ENCODE measurements around the gene ACSS2. TPM values are rescaled to one million over a fixed set of nuclear protein-coding genes. Genes with fewer than 3 reads are reported as not detected.

The ACSS2 gene
- total RNA-seq, 3 donors from 2014 or later, result 191 to 479 (median 302) TPM

DNA sequence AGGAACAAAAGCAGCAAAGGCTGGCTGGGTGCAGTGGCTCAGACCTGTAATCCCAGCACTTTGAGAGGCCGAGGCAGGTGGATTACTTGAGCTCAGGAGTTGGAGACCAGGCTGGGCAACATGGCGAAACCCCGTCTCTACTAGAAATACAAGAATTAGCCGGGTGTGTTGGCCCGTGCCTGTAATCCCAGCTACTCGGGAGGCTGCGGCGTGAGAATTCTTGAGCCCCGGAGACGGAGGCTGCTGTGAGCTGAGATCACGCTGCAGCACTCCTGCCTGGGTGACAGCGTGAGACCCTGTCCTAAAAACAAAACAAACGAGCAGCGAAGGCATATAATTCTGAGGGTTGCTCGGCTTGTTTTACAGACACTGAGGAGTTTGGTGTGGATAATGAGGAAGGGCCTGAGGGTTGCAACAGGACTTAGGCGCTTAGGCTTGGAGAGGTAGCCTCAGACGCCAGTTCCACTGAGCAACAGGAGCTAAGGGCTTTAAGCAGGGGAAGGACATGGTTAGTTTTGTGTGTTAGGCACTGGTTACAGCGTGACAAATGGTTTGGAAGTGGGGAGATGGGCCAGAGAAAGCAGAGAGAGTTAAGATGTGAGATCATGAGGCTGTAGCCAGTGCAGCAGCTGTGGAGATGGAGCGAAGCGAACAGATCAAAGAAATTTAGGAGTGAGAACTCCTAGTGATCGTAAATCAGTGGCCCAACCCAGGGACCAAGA lies 80.5 kb downstream of the ACSS2 start:
- Histone ChIP-seq H3K4me3 (no peak overlapping the region), H3K4me1 (ENCODE audit: low read depth) (peaks cover 24% of the 10 kb centered on the region), H3K9me3 (no peaks in the 10 kb centered on the region), H3K36me3 (ENCODE audit: low read depth) (no peaks in the 10 kb centered on the region)
- intact Hi-C loops (cut with DNase I, micrococcal nuclease), result no loop called here
- TF ChIP-seq, protein P1, sequence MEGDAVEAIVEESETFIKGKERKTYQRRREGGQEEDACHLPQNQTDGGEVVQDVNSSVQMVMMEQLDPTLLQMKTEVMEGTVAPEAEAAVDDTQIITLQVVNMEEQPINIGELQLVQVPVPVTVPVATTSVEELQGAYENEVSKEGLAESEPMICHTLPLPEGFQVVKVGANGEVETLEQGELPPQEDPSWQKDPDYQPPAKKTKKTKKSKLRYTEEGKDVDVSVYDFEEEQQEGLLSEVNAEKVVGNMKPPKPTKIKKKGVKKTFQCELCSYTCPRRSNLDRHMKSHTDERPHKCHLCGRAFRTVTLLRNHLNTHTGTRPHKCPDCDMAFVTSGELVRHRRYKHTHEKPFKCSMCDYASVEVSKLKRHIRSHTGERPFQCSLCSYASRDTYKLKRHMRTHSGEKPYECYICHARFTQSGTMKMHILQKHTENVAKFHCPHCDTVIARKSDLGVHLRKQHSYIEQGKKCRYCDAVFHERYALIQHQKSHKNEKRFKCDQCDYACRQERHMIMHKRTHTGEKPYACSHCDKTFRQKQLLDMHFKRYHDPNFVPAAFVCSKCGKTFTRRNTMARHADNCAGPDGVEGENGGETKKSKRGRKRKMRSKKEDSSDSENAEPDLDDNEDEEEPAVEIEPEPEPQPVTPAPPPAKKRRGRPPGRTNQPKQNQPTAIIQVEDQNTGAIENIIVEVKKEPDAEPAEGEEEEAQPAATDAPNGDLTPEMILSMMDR (IDR thresholded peaks at IDR 0.05), result no peak
- ATAC-seq, result no peak
- no peak for DNase-seq

DNA sequence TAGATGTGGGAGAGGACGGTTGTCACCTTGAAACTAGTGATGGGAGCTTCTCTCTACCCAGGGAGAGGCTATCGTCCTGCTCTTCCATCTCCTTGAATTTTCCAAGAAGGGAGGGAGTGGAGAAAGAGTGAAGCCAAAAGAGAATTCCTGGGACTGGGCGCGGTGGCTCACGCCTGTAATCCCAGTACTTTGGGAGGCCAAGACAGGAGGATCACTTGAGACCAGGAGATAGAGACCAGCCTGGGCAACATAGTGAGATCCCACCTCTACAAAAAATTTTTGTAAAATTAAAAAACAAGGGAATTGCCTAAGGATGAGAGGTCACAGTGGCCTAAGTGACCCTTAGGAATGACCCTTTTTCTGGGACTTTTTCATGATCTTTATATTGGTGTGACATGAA lies 88.1 kb downstream of the ACSS2 start:
- DNase-seq (no peak), ATAC-seq (no peak)
- Histone ChIP-seq H3K36me3 (ENCODE audit: low read depth) (no peaks in the 10 kb centered on the region), H3K4me3 (no peak overlapping the region), H3K9me3 (no peaks in the 10 kb centered on the region), H3K4me1 (ENCODE audit: low read depth) (peaks cover 10% of the 10 kb centered on the region)
- TF ChIP-seq, protein P1 (IDR thresholded peaks at IDR 0.05), result no peak
- intact Hi-C loops (cut with DNase I, micrococcal nuclease), result no loop called here

DNA sequence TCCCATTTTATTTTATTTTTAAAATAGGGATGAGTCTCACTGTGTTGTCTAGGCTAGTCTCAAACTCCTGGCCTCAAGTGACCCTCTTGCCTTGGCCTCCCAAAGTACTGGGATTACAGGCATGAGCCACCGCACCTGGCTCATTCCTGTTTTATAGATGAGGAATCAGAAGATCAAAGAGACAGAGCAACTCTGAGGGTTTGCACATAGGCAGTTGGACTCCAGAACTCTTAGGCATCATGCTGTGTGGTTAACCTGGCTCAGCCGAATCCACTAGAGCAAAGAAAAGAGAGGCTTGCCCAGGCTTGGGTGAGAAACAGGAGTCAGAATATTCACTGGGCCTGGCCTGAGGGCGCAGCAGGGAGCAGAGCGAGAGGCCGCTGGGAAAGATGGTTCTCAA lies 88.6 kb downstream of the ACSS2 start:
- intact Hi-C loops (cut with DNase I, micrococcal nuclease), result no loop called here
- Histone ChIP-seq H3K9me3 (no peaks in the 10 kb centered on the region), H3K4me1 (ENCODE audit: low read depth) (peaks cover 5% of the 10 kb centered on the region), H3K4me3 (no peak overlapping the region), H3K36me3 (ENCODE audit: low read depth) (no peaks in the 10 kb centered on the region)
- ATAC-seq (no peak), DNase-seq (no peak)
- TF ChIP-seq, protein P1 (IDR thresholded peaks at IDR 0.05), result no peak

DNA sequence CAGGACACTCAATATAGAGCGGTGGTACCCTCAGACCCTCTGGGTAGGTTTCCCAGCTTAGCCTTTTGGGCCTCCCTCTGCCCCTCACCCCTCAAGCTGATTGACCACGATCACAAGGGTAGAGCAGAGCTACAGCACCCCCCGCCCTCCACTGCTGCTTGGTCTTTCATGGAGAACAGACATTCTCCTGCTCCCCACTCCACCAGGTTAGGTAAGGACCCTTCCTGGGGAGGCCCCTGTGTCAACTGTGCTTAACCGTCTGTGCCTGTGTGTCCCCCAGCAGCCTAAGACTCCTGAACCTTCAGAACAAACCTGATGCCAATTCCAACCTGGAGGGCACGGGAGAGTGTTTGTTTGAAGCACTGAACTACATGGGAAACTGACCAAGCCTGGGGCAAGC lies 91.0 kb downstream of the ACSS2 start:
- no peaks in the 10 kb centered on the region for H3K9me3 ChIP-seq
- ATAC-seq (no peak), DNase-seq (no peak)
- no peaks in the 10 kb centered on the region for H3K36me3 ChIP-seq (ENCODE audit: low read depth)
- intact Hi-C loops (cut with DNase I, micrococcal nuclease), result no loop called here
- H3K4me1 ChIP-seq (ENCODE audit: low read depth), result no peaks in the 10 kb centered on the region
- no peak overlapping the region for H3K4me3 ChIP-seq
- TF ChIP-seq, protein P1 (IDR thresholded peaks at IDR 0.05), result no peak

DNA sequence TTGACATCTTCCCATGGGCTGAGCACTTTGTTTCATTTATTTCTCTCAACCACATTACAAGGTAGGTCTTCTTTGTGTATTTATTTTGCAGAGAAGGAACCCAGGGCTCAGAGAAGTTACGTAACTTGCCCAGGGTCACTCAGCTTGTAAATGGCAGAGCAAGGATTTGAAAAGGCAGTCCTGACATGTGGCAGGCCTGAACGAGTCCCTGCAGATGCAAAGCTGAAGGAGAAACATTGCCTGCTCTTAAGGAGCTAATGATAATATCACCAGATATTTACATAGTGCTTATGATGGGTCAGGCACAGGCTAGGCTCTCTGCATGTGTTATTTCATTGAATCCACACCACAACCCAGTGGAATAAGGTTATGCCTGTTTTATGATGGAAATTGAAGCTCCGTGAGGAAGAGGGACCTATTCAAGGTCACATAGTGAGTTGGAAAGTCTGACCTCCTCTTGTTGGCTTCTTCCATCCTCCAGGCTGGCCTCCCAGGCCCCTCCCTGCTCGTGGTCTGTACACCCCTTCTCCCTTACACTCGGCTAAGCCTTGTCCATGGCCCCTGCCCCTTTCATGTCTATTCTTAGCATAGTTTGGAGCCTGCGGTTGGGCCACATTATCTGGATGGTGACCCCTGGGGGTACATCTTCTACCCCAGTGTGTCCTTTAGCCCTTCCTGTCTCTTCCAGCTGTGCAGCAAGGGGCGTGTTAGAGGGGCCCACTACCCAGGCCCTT lies 91.8 kb downstream of the ACSS2 start:
- intact Hi-C loops (cut with DNase I, micrococcal nuclease), result no loop called here
- Histone ChIP-seq H3K4me3 (no peak overlapping the region), H3K36me3 (ENCODE audit: low read depth) (no peaks in the 10 kb centered on the region), H3K4me1 (ENCODE audit: low read depth) (no peaks in the 10 kb centered on the region), H3K9me3 (no peaks in the 10 kb centered on the region)
- ATAC-seq (no peak), DNase-seq (no peak)
- TF ChIP-seq, protein P1 (IDR thresholded peaks at IDR 0.05), result no peak

Data from mucosa of descending colon (tissue), 3 donors.